WTC11 (cell line): ENCODE measurements around the gene TFCP2.

Experiments used
- CREB1 ChIP-seq: sonication (generic); formaldehyde crosslinking; IDR thresholded peaks from 2 replicates; pipeline ENCODE4 v1.8.0; 2023; ENCODE audit warnings: mild to moderate bottlenecking, missing genetic modification reagents
- ELF4 ChIP-seq: sonication (generic); formaldehyde crosslinking; IDR thresholded peaks from 2 replicates; pipeline ENCODE4 v1.8.1; 2022; ENCODE audit warnings: low read depth, mild to moderate bottlenecking, moderate library complexity, missing genetic modification reagents
- NR3C1 ChIP-seq: sonication (generic); formaldehyde crosslinking; conservative IDR thresholded peaks from 2 replicates; pipeline ENCODE4 v1.8.1; 2023; ENCODE audit warnings: low read depth, mild to moderate bottlenecking, missing genetic modification reagents
- RORB ChIP-seq: fragments of 250-450 bp; sonication (Bioruptor Pico); IDR thresholded peaks from 2 replicates; pipeline ENCODE4 v1.9.0; 2021; ENCODE audit warnings: mild to moderate bottlenecking
- TCF7 ChIP-seq: sonication (generic); formaldehyde crosslinking; IDR thresholded peaks from 2 replicates; pipeline ENCODE4 v1.8.0; 2022; ENCODE audit warnings: mild to moderate bottlenecking, low read depth, missing genetic modification reagents, moderate library complexity
- TEAD4 ChIP-seq: sonication (generic); formaldehyde crosslinking; IDR thresholded peaks from 2 replicates; pipeline ENCODE4 v1.8.0; 2022; ENCODE audit warnings: mild to moderate bottlenecking, missing genetic modification reagents
- ZNF219 ChIP-seq: sonication (generic); formaldehyde crosslinking; IDR thresholded peaks from 2 replicates; pipeline ENCODE4 v1.8.0; 2023; ENCODE audit warnings: missing genetic modification reagents, mild to moderate bottlenecking, borderline replicate concordance
- ZNF263 ChIP-seq: sonication (generic); formaldehyde crosslinking; IDR thresholded peaks from 2 replicates; pipeline ENCODE4 v1.8.1; 2022; ENCODE audit warnings: low read depth, mild to moderate bottlenecking, moderate library complexity, missing genetic modification reagents
- TF ChIP-seq, protein P1 (sequence below): sonication (generic); formaldehyde crosslinking; IDR thresholded peaks from 2 replicates; pipeline ENCODE4 v1.8.1; 2023; ENCODE audit warnings: mild to moderate bottlenecking, missing genetic modification reagents
- TF ChIP-seq, protein P2 (sequence below): fragments of 200-600 bp; IDR thresholded peaks from 2 replicates; pipeline ENCODE4 v1.8.0; 2022; ENCODE audit warnings: antibody characterized with exemption
- TF ChIP-seq, protein P3 (sequence below): sonication (generic); formaldehyde crosslinking; IDR thresholded peaks from 2 replicates; pipeline ENCODE4 v1.8.0; 2023; ENCODE audit warnings: mild to moderate bottlenecking, missing genetic modification reagents
- TF ChIP-seq, protein P4 (sequence below): sonication (generic); formaldehyde crosslinking; IDR thresholded peaks from 2 replicates; pipeline ENCODE4 v1.8.1; 2022; ENCODE audit warnings: low read depth, missing genetic modification reagents, borderline replicate concordance

DNA sequence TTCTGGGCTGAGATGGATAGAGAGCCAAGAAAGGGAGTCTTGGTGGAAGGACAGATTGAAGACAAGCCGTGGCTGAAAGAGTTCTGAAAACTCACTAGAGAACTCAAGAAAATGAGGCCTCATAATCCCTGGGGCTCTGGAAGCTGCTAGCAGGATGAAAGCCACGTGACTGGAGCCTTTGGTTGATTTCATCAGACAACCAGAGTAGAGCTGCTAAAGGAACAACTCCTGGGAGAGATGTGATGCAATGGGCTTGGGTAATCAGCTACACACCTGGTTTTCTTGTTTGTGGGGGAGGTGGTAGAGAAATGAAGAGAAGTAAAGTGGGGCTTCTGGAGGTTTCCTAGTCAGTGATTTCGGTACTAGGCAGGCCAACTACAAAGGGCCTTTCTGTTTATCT lies 102.9 kb downstream of the TFCP2 start:
- TF ChIP-seq ELF4 (CRISPR knock-in tag) = no peak
- no peak for TF ChIP-seq TCF7 (CRISPR knock-in tag)
- no peak for TF ChIP-seq CREB1 (CRISPR knock-in tag)
- TF ChIP-seq, protein P1, sequence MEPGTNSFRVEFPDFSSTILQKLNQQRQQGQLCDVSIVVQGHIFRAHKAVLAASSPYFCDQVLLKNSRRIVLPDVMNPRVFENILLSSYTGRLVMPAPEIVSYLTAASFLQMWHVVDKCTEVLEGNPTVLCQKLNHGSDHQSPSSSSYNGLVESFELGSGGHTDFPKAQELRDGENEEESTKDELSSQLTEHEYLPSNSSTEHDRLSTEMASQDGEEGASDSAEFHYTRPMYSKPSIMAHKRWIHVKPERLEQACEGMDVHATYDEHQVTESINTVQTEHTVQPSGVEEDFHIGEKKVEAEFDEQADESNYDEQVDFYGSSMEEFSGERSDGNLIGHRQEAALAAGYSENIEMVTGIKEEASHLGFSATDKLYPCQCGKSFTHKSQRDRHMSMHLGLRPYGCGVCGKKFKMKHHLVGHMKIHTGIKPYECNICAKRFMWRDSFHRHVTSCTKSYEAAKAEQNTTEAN = no peak
- TF ChIP-seq, protein P2, sequence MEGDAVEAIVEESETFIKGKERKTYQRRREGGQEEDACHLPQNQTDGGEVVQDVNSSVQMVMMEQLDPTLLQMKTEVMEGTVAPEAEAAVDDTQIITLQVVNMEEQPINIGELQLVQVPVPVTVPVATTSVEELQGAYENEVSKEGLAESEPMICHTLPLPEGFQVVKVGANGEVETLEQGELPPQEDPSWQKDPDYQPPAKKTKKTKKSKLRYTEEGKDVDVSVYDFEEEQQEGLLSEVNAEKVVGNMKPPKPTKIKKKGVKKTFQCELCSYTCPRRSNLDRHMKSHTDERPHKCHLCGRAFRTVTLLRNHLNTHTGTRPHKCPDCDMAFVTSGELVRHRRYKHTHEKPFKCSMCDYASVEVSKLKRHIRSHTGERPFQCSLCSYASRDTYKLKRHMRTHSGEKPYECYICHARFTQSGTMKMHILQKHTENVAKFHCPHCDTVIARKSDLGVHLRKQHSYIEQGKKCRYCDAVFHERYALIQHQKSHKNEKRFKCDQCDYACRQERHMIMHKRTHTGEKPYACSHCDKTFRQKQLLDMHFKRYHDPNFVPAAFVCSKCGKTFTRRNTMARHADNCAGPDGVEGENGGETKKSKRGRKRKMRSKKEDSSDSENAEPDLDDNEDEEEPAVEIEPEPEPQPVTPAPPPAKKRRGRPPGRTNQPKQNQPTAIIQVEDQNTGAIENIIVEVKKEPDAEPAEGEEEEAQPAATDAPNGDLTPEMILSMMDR = no peak
- TF ChIP-seq, protein P3, sequence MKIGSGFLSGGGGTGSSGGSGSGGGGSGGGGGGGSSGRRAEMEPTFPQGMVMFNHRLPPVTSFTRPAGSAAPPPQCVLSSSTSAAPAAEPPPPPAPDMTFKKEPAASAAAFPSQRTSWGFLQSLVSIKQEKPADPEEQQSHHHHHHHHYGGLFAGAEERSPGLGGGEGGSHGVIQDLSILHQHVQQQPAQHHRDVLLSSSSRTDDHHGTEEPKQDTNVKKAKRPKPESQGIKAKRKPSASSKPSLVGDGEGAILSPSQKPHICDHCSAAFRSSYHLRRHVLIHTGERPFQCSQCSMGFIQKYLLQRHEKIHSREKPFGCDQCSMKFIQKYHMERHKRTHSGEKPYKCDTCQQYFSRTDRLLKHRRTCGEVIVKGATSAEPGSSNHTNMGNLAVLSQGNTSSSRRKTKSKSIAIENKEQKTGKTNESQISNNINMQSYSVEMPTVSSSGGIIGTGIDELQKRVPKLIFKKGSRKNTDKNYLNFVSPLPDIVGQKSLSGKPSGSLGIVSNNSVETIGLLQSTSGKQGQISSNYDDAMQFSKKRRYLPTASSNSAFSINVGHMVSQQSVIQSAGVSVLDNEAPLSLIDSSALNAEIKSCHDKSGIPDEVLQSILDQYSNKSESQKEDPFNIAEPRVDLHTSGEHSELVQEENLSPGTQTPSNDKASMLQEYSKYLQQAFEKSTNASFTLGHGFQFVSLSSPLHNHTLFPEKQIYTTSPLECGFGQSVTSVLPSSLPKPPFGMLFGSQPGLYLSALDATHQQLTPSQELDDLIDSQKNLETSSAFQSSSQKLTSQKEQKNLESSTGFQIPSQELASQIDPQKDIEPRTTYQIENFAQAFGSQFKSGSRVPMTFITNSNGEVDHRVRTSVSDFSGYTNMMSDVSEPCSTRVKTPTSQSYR (CRISPR knock-in tag) = no peak
- no peak for TF ChIP-seq ZNF219 (CRISPR knock-in tag)
- TF ChIP-seq NR3C1 (CRISPR knock-in tag) = no peak
- TF ChIP-seq, protein P4, sequence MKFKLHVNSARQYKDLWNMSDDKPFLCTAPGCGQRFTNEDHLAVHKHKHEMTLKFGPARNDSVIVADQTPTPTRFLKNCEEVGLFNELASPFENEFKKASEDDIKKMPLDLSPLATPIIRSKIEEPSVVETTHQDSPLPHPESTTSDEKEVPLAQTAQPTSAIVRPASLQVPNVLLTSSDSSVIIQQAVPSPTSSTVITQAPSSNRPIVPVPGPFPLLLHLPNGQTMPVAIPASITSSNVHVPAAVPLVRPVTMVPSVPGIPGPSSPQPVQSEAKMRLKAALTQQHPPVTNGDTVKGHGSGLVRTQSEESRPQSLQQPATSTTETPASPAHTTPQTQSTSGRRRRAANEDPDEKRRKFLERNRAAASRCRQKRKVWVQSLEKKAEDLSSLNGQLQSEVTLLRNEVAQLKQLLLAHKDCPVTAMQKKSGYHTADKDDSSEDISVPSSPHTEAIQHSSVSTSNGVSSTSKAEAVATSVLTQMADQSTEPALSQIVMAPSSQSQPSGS = no peak
- no peak for TF ChIP-seq ZNF263 (CRISPR knock-in tag)
- TF ChIP-seq TEAD4 (CRISPR knock-in tag) = no peak
- no peak for TF ChIP-seq RORB (CRISPR knock-in tag)
